Measurements from ENCODE around the gene WIZ. TPM values are rescaled to one million over a fixed set of nuclear protein-coding genes. Genes with fewer than 3 reads are reported as not detected.
"Not testable (repeated sequence)": the region's sequence is repeated elsewhere in the genome, so short reads cannot be mapped to it uniquely, and the experiment has no call there.

The WIZ gene
- 14.9 and 17.3 TPM in 2 replicates for total RNA-seq (2014; rRNA removed; shearing (Covaris generic))

DNA sequence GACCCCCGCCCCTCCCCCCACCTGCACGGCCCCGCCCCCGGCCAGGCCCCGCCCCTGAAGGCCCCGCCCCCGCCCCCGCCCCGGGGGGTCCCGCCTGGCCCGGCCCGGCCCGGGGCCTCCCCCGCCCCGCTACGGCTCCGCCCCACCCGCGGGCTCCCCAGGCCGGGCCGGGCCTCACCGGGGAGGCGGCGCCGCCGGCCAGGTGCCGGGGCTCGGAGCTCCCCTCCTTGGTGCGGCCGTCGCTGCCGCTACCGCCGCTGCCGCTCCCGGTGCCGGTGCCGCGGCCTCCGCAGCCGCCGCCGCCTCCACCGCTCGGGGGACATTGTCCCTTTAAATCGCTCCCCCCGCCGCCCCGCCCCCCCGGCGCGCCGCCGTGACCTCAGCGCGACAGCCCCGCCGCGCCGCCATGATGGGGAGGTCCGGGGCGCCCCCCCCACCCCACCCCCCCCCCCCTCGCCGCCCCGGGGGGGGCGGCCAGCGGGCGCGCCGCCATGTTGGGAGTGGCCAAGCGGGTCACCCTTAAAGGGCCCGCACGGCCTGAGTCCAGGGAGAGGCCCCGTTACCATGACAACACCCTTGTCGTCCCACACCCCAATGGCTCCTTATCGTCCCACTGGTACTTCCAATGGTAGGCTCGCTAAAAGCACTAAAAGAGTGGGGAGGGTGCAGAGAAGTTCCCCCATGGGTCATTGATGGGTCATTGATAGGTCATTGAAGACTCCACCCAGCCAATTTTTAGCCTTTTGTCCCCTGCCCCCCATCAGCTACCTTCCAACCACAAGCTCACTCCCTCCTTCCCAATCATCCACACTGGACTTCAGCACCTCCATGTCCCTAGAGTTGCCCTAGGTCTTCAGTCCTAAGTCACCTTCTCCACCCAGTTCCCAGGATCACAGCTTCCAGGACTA is at the start of gene WIZ:
Gene WIZ (minus strand): TSS at position 337 of the 908 bp plus-strand sequence. CDS start 1,649 bp downstream, outside the sequence.
- peak; percentile 49 for DNase-seq (ENCODE audit: low spot score)

DNA sequence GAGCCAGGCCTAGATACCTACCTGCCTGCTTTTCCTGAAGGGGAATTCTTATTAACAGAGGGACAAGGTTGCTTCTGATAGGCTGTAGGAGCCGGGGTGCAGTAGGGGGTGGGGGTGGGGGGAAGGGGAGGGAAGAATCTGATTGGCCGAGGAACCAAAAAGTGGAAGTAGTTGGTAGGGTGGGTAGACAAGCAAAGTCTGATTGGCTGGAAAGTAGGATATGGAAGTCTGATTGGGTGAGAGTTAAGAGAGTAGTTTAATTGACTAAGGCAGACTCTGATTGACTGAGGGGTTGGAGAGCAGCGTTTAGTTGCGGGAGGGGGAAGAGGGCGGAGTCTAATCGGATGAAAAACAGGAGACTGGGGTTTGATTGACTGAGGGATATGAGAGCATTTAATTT is 49.2 kb upstream of the WIZ start:
- peak; percentile 19 for DNase-seq (ENCODE audit: low spot score)

DNA sequence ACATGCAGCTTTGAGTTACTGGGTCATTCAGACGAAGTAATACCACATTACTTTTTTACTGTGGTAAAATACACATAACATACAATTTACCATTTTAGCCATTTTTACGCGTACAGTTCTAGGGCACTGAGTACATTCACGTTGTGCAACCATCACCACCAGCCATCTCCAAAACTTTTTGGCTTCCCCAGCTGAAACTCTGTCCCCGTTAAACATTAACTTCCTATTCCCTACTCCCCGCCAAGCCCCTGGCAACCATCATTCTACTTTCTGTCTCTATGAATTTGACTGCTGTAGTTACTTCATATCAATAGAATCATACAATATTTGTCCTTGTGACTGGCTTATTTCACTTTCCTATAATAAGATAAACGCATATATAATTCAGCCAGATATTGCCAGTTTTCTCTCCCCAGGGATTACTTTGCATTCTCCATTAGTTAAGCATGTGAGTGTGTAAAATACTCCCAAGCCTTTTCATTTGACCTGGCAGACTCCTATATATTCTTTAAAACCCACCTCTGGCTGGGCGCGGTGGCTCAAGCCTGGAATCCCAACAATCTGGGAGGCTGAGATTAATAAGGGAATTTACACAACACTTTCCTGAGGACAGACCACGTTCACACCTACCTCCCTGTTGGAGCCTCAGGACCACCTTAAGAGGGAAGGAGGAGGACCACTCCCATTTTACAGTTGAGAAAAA is 48.6 kb upstream of the WIZ start:
- no peak for DNase-seq (ENCODE audit: low spot score)

DNA sequence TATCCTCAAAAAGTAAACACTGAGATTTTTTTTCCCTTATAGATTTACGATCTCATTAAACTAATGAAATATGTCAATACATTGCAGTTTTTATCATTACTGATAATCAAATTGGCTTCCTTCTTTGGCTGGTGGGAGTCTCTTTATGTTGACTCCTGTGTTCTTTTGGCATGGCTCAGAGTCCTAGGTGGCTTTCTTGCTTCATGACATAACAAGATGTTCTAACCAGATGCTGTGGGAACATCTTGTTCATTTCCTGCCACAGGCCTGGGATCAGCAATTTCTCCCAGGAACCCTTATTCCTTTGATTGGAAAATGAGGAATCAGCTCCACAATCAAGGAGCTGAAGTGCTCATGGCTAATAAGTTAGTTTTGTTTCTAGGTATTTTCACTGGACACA is 45.4 kb upstream of the WIZ start:
- DNase-seq (ENCODE audit: low spot score) = no peak

DNA sequence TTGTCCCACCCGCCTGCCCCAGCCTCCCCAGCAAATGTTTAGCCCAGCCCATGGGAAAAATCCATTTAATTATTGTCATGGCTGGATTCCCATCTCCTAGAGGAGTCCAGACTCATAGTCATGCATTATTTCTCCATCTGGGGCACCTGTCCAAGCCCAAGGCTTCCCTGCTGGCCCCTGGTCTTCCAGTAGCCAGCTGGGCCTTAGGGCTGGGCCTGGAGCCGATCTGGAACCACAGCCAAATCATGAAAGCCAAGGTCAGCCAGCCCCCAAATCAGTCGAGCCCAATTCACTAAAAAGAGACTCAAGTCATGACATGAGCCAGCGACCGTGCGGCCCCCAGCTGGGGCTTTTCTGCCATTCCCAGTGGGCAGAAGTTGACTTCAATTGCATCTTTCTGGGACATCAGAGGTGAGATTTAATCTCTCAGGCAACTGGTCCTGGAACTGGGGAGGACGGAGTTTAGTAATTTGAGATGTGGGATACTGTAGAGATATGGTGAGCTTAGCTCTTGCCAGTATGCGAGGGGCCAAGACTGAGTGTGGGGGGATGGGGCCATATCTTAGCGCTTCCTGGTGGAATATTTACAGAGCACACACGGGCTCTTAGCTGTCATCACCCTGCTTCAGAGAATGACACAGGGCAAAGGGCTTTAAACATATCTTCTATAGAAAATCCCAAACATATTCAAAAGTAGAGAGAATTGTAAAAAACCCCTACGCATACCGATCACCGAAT is 38.9 kb upstream of the WIZ start:
- no peak for DNase-seq (ENCODE audit: low spot score)

DNA sequence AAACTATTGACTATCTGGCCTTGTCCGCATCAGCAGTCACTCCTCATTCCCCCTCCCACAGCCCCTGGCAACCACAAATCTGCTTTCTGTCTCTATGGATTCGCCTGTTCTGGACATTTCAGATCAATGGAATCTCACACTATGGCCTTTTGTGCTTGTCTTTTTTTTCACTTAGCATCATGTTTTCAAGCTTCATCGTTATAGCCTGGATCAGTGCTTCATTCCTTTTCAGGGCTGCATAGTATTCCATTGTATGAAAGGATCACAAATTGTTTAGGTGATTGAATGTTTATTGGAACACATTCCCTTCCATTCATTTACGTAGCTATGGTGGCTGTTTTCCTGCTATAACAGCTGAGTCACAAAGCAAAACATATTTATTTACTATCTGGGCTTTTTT is 37.3 kb upstream of the WIZ start:
- DNase-seq (ENCODE audit: low spot score) = no peak

DNA sequence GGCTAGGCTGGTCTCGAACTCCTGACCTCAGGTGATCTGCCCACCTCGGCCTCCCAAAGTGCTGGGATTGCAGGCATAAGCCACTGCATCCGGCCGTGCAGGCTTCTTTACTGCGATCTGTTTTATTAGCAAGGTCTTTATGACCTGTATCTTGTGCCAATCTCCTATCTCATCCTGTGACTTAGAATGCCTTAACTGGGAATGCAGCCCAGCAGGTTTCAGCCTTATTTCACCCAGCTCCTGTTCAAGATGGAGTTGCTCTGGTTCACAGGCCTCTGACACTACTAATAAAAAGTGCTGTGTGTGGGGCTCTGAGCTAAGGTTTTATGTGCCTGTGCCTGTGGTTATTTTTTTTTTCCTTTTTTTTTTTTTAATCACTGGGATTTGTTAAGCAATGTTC is 36.0 kb upstream of the WIZ start:
- DNase-seq (ENCODE audit: low spot score) = not testable (repeated sequence)

DNA sequence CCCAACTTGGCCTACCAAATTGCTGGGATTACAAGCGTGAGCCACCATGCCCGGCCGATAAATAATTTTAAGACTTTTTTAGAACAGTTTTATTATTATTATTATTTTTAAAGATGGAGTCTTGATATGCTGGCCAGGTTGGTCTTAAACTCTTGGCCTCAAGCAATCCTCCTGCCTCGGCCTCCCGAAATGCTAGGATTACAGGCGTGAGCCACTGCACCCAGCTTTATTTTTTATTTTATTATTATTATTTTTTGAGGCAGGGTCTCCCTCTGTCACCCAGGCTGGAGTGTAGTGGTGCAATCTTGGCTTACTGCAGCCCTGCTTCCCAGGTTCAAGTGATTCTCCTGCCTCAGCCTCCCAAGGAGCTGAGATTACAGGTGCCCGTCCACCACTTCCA is 31.2 kb upstream of the WIZ start:
- not testable (repeated sequence) for DNase-seq (ENCODE audit: low spot score)

- no peak for DNase-seq (ENCODE audit: low spot score)
Observed at GRCh38 chr19:15479391-15480345, 29.9 kb upstream of the WIZ start, which contains the start of gene PGLYRP2. PGLYRP2 (minus strand) TSS chr19:15479501; CDS start chr19:15479371, 130 bp downstream.

GRCh38 chr19:15476325-15476724 is 26.6 kb upstream of the WIZ start:
- no peak for DNase-seq (ENCODE audit: low spot score)

DNA sequence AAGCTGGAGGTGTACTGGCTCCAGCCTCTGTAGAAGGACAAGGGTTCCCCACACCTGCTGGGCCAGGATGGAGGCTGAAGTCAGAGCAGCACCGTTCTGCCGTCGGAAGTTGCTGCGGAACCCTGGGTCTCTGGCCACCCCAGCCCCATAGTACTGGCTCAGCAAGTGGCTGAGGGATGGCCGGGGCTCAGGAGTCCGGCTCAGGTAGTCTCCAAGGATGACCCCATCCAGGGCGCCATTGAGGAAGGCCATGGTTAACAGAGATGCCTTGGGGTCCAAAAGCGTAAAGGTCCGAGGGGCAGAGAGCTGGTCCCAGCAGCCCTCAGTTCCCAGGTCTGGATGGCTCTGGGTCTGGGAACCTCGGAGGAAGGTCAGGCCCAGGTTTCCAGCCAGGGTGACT is 25.9 kb upstream of the WIZ start:
- no peak for DNase-seq (ENCODE audit: low spot score)

DNA sequence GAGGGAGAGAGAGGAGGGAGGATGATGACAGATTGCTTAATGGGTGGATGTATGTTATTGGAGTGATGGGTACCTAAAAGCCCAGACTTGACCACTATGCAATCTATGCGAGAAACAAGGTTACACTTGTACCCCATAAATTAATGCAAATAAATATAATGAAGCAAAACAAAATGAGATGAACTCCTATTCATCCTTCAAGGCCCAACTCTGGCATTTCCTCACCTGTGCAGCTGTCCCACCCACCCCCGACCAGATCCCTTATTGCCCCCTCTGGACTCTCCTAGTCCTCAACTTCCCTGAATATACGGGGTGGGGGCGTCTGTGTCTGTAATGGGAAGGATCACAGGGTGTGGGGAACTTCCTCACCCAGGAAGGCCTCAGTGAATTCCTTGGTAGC is 25.4 kb upstream of the WIZ start:
- no peak for DNase-seq (ENCODE audit: low spot score)

DNA sequence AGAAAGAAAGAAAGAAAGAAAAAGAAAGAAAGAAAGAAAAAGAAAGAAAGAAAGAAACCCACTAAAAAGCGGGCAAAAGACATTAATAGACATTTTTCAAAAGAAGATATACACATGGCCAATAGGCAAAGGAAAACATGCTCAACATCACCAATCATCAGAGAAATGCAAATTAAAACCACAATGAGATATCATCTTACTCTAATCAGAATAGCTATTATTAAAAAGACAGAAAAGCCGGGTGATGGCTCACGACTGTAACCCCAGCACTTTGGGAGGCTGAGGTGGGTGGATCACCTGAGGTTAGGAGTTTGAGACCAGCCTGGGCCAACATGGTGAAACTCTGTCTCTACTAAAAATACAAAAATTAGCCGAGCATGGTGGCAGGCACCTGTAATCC is 24.1 kb upstream of the WIZ start:
- DNase-seq (ENCODE audit: low spot score) = not testable (repeated sequence)

GRCh38 chr19:15471639-15472101 is 21.9 kb upstream of the WIZ start:
- no peak for DNase-seq (ENCODE audit: low spot score)

DNA sequence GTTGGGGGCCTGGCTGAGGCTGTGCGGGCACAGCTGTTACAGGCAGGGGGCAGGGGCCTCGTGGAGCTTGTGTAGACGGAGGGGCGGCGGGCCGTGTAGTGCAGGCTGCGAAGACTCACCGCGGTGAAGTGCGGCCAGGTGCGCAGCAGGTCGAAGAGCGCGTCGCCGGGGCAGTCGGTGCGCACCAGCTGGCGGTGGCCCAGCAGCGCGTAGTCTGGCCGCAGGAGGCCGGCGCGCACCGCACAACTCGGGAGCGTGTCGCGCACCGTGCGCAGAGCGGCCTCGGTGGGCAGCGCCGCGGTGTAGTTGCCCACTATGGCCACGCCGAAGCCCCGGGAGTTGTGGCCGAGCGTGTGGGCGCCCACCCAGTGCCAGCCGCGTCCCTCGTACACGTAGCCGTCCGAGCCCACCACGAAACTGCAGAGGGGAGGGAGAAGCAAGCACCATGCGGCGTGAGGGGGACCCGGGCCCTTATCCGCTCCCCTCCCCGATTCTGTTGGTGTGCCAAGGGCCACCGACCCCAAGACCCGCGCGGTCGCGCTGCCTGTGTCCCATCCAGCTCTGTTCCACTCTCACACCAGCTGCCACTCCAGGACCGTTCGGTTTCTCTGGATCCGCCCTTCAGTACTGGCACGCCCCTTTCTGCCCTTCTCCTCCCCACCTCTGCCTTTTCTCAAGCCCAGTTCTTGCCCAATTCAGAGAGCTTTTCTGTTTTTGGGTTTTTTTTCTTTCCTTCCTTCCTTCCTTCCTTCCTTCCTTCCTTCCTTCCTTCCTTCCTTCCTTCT is 19.9 kb upstream of the WIZ start:
- DNase-seq (ENCODE audit: low spot score) = no peak

DNA sequence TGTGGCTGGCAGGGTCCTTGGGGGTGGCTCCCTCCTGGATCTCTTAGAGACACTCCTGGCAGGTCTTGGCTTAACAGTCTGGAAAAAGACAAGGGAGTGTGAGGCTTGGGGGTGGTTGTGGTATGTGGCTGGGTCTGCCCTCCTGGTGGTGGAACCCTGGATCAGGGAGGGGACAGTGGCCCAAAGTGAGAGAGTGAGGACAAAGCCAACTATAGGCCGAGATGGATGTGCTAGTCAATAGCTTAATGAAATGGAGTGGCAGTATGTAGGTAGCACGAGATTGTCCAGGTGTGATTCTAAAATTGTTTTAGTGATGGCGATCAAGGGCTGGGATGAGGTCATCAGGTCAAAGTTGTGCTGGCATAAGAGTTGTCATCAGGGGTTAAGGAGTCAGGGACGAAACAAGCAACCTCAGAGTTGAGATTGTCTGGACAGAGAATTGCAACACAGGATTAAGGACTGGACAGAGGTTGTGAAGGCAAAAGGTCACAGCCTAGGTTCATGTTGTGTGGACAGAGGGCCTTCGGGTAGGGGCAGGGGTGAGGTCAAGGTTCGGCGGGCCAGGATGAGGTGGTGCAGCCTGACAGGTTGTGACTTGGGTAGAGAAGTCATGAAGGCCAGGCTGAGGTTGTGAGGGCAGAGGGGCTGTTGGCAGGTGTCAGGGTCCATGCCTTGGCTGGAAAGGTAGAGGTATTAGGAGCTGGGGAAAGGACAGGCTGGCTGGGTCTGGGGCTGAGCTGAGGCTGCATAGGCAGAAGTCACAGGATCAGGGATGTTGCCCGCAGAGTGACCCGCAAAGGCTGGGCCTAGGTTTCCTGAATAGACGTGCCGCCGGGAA is 19.1 kb upstream of the WIZ start:
- no peak for DNase-seq (ENCODE audit: low spot score)

- no peak for DNase-seq (ENCODE audit: low spot score)
Observed at GRCh38 chr19:15467734-15468214, 18.0 kb upstream of the WIZ start.

DNA sequence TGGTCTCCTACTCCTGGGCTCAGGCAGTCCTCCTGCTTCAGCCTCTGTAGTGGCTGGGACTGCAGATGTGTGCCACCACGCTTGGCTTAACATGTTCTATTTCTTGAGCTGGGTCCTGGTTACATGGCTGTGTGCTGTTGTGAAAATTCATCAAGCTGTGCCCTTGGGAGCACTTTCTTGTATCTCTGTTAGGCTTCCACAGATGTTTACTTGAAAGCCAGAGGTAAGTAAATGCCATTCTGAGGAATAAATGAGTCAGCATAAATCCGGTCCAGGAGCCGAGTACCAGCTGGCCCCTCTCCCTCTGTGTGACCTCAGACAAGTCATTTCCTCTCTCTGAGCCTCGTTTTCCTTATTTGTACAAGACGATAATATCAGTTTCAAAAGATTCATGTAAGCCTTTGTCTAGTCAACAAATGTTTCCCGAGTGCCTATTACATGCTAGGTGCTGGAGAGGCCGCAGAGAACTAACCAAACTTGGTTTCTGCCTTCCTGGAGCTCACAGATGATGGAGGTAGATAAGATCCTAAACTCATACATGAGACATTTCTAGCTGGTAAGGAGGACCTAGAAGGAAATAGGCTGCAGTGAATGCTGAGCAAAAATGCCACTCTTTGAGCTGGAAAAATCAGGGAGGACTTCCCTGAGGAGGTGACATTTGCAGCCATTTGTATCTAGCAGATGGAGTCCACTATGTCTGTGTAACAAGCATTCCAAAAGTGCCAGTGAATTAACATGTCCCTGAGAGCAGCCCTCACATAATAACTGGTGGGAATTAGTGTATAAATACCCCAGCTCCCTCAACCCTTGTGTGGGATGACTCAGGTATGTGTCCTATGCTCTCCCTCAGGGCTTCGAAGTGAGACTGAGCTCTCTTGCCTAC is 17.3 kb upstream of the WIZ start:
- peak; percentile 60 for DNase-seq (ENCODE audit: low spot score)

Measured in A172 (cell line).